Transverse colon (tissue), 4 donors: ENCODE results near the gene ZNF689.

Experiments used
- EP300 ChIP-seq: sonication (generic); formaldehyde crosslinking; IDR thresholded peaks from one replicate; pipeline ENCODE4 v1.6.1; 2017; ENCODE audit warnings: antibody characterized with exemption, low read depth
- POLR2A ChIP-seq: fragments of 450-650 bp; IDR thresholded peaks from one replicate; pipeline ENCODE4 v1.6.1; 2016; ENCODE audit warnings: antibody characterized with exemption, mild to moderate bottlenecking, moderate library complexity
- POLR2AphosphoS5 ChIP-seq, 3 donors: sonication (generic); formaldehyde crosslinking; IDR thresholded peaks; one replicate each; pipeline ENCODE4 v1.6.1; 2016; ENCODE audit warnings: antibody characterized with exemption in 3 of 3
- TF ChIP-seq, protein P1 (sequence below), 5 experiments: fragments of 200-600 bp in 3 of 5; fragments of 450-650 bp in 2 of 5; sonication (generic) in 3 of 5; IDR thresholded peaks; 1 replicate in 2 of 5; 2 replicates in 3 of 5; pipeline ENCODE4 v1.5.1; 2016 to 2017; ENCODE audit warnings: antibody characterized with exemption in 5 of 5, inconsistent platforms in 3 of 5, mild to moderate bottlenecking in 2 of 5, moderate library complexity in 1 of 5

- TF ChIP-seq POLR2AphosphoS5 (IDR thresholded peaks at IDR 0.05) (no peak), POLR2A (no peak), EP300 (no peak)
- TF ChIP-seq, protein P1, sequence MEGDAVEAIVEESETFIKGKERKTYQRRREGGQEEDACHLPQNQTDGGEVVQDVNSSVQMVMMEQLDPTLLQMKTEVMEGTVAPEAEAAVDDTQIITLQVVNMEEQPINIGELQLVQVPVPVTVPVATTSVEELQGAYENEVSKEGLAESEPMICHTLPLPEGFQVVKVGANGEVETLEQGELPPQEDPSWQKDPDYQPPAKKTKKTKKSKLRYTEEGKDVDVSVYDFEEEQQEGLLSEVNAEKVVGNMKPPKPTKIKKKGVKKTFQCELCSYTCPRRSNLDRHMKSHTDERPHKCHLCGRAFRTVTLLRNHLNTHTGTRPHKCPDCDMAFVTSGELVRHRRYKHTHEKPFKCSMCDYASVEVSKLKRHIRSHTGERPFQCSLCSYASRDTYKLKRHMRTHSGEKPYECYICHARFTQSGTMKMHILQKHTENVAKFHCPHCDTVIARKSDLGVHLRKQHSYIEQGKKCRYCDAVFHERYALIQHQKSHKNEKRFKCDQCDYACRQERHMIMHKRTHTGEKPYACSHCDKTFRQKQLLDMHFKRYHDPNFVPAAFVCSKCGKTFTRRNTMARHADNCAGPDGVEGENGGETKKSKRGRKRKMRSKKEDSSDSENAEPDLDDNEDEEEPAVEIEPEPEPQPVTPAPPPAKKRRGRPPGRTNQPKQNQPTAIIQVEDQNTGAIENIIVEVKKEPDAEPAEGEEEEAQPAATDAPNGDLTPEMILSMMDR (IDR thresholded peaks at IDR 0.05) = no peak
Measured at GRCh38 chr16:30556125-30556473, 54.1 kb downstream of the ZNF689 start.
